ENCODE measurements around the gene CDH16. TPM values are rescaled to one million over a fixed set of nuclear protein-coding genes. Genes with fewer than 3 reads are reported as not detected.

The CDH16 gene
- total and polyA plus RNA-seq, 2 of the 13 experiments (the other 11 are each of a cell fraction or from before 2014, with no cell fraction given), result 2.7 to 3.9 TPM

DNA sequence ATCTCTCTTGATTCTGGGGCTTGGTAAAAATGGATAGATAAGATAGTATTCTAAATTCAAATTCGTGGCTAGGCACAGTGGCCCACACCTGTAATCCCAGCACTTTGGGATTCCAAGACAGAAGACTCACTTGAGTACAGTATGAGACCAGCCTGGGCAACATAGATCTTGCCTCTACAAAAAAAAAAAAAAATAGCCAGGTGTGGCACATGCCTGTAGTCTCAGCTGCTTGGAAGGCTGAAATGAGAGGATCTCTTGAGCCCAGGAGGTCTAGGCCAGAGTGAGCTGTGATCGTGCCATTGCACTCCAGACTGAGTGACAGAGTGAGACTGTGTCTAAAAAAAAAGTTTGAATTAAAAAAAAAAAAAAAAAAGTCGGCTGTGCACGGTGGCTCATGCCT is 29.1 kb downstream of the CDH16 start:
- DNase-seq (ENCODE audit: low spot score) (no peak), FAIRE-seq (no peak), ATAC-seq (no peak)
- Histone ChIP-seq H3K27me3 (ENCODE audit: control insufficient read depth in 1 of 2, insufficient read depth in 2 of 2, low read length in 2 of 2) (no peaks in the 10 kb centered on the region), H3K79me2 (ENCODE audit: insufficient read depth, low read length) (peaks cover 6% of the 10 kb centered on the region), H3K27ac (ENCODE audit: extremely low read length, insufficient read depth, low read length) (no peak overlapping the region), H3K36me3 (replicated peaks in 1 of 2; ENCODE audit: control insufficient read depth in 1 of 2, insufficient read depth in 2 of 2, low read length in 2 of 2) (peaks cover 14 to 28% of the 10 kb centered on the region in 2 experiments), H3K9ac (ENCODE audit: insufficient read depth, low read depth, low read length) (no peak overlapping the region), H3K4me1 (ENCODE audit: insufficient read depth, low read length) (peaks cover 21% of the 10 kb centered on the region), H3K4me3 (replicated peaks in 1 of 3; ENCODE audit: insufficient read depth in 1 of 3, low read depth in 2 of 3, low read length in 3 of 3) (no peak overlapping the region), H3K9me3 (ENCODE audit: low read length) (no peaks in the 10 kb centered on the region), H4K20me1 (ENCODE audit: insufficient read depth, low read length) (no peaks in the 10 kb centered on the region), H2AFZ (ENCODE audit: low read length) (no peak overlapping the region), H3K4me2 (ENCODE audit: low read depth, low read length) (no peak overlapping the region)
- WGBS (ENCODE audit: low lambda C conversion rate), result 89% methylated on average over 4 of the region's 4 CpGs
- TF ChIP-seq, protein P1, sequence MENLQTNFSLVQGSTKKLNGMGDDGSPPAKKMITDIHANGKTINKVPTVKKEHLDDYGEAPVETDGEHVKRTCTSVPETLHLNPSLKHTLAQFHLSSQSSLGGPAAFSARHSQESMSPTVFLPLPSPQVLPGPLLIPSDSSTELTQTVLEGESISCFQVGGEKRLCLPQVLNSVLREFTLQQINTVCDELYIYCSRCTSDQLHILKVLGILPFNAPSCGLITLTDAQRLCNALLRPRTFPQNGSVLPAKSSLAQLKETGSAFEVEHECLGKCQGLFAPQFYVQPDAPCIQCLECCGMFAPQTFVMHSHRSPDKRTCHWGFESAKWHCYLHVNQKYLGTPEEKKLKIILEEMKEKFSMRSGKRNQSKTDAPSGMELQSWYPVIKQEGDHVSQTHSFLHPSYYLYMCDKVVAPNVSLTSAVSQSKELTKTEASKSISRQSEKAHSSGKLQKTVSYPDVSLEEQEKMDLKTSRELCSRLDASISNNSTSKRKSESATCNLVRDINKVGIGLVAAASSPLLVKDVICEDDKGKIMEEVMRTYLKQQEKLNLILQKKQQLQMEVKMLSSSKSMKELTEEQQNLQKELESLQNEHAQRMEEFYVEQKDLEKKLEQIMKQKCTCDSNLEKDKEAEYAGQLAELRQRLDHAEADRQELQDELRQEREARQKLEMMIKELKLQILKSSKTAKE (CRISPR knock-in tag; IDR thresholded peaks at IDR 0.05; ENCODE audit: borderline replicate concordance), result no peak
- no TSS peak for BruUV-seq (replicated peaks)
- intact Hi-C loops (cut with micrococcal nuclease; ENCODE audit: unreplicated experiment), result loop anchor here (10.0 kb wide), 1 partner anchor 265 kb away; the partner anchor contains the start of genes B3GNT9, FBXL8 and TRADD
- ChIA-PET CTCF (ENCODE audit: low intra/inter-chr PET ratio, low total read pairs) (no interaction called here), POLR2A (interaction anchor here (4.0 kb wide), 1 partner anchor 9 kb away, joined by 15 read pairs; the partner anchor contains the start of gene PDP2)
- in situ Hi-C loops (cut with HindIII; ENCODE audit: extremely low pct_ligation_motif_present, low pct_unique_long_range_greater_than_20kb), result no loop called here

DNA sequence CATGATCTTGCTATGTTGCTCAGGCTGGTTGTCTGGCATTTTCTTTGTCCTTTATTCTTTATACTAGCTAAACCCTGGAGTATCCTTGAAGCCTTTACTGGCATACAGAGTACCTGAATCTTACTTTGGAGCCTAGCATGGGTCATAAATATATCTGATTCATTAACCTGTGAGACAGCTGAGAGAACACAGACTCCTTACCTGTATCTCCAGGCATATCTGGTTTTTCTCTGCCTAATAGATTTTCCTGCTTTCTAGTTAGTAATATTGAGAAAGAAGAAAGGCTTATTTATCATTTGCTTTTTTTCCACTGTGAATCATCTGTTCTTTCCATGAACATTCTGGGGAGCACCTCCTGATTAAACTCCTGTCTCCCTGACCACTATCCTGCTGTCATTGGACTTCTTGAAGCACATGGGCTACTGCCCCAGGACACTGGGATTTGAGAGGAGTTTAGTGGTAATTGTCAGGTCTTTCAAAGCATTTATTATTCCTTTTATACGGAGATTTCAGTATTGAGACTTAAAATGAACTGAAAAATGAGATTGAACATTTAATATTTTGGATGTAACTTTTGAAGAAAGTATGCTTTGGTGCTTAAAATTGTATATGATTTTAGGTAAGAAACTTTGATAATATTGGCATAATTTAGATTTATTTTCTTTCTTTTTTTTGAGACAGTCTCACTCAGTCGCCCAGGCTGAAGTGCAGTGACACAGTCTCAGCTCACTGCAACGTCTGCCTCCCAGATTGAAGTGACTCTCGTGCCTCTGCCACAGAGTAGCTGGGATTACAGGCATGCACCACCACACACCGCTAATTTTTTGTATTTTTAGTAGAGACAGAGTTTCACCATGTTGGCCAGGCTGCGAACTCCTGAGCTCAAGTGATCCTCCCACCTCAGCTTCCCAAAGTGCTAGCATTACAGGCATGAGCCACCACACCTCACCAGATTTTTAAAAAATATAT is 29.8 kb downstream of the CDH16 start:
- ATAC-seq (no peak), DNase-seq (ENCODE audit: low spot score) (no peak), FAIRE-seq (no peak)
- Histone ChIP-seq H3K4me1 (ENCODE audit: insufficient read depth, low read length) (peaks cover 16% of the 10 kb centered on the region), H3K27ac (ENCODE audit: extremely low read length, insufficient read depth, low read length) (no peak overlapping the region), H3K36me3 (replicated peaks in 1 of 2; ENCODE audit: control insufficient read depth in 1 of 2, insufficient read depth in 2 of 2, low read length in 2 of 2) (peaks cover 17 to 33% of the 10 kb centered on the region in 2 experiments), H3K4me2 (ENCODE audit: low read depth, low read length) (no peak overlapping the region), H3K4me3 (replicated peaks in 1 of 3; ENCODE audit: insufficient read depth in 1 of 3, low read depth in 2 of 3, low read length in 3 of 3) (no peak overlapping the region), H3K79me2 (ENCODE audit: insufficient read depth, low read length) (peaks cover 10% of the 10 kb centered on the region), H3K9me3 (ENCODE audit: low read length) (no peaks in the 10 kb centered on the region), H3K9ac (ENCODE audit: insufficient read depth, low read depth, low read length) (no peak overlapping the region), H3K27me3 (ENCODE audit: control insufficient read depth in 1 of 2, insufficient read depth in 2 of 2, low read length in 2 of 2) (no peaks in the 10 kb centered on the region), H2AFZ (ENCODE audit: low read length) (no peak overlapping the region), H4K20me1 (ENCODE audit: insufficient read depth, low read length) (no peaks in the 10 kb centered on the region)
- intact Hi-C loops (cut with micrococcal nuclease; ENCODE audit: unreplicated experiment), result no loop called here
- 96% methylated on average over 6 of the region's 6 CpGs for WGBS (ENCODE audit: low lambda C conversion rate)
- no TSS peak for BruUV-seq (replicated peaks)
- ChIA-PET POLR2A (interaction anchor here (4.0 kb wide), 1 partner anchor 9 kb away, joined by 15 read pairs; the partner anchor contains the start of gene PDP2), CTCF (ENCODE audit: low intra/inter-chr PET ratio, low total read pairs) (no interaction called here)
- TF ChIP-seq NCOA5 (CRISPR knock-in tag; IDR thresholded peaks at IDR 0.05), result no peak
- no peak for TF ChIP-seq ZNF24 (IDR thresholded peaks at IDR 0.05)
- TF ChIP-seq TBP (CRISPR knock-in tag; IDR thresholded peaks at IDR 0.05), result no peak
- TF ChIP-seq BORCS8-MEF2B (CRISPR knock-in tag; IDR thresholded peaks at IDR 0.05), result no peak
- TF ChIP-seq ZBTB3 (CRISPR knock-in tag; IDR thresholded peaks at IDR 0.05; ENCODE audit: borderline replicate concordance, low read depth), result no peak
- no peak for TF ChIP-seq PAWR (CRISPR knock-in tag; IDR thresholded peaks at IDR 0.05; ENCODE audit: borderline replicate concordance)
- TF ChIP-seq NFKBIZ (CRISPR knock-in tag; IDR thresholded peaks at IDR 0.05), result no peak
- TF ChIP-seq, protein P2, sequence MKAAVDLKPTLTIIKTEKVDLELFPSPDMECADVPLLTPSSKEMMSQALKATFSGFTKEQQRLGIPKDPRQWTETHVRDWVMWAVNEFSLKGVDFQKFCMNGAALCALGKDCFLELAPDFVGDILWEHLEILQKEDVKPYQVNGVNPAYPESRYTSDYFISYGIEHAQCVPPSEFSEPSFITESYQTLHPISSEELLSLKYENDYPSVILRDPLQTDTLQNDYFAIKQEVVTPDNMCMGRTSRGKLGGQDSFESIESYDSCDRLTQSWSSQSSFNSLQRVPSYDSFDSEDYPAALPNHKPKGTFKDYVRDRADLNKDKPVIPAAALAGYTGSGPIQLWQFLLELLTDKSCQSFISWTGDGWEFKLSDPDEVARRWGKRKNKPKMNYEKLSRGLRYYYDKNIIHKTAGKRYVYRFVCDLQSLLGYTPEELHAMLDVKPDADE (CRISPR knock-in tag; IDR thresholded peaks at IDR 0.05), result no peak
- no peak for TF ChIP-seq GTF2F1 (IDR thresholded peaks at IDR 0.05; ENCODE audit: low read length)
- TF ChIP-seq SNAPC5 (CRISPR knock-in tag; IDR thresholded peaks at IDR 0.05; ENCODE audit: borderline replicate concordance), result no peak
- in situ Hi-C loops (cut with HindIII; ENCODE audit: extremely low pct_ligation_motif_present, low pct_unique_long_range_greater_than_20kb), result no loop called here

All from HepG2 (cell line).